ENCODE measurements around the gene GALNT12.

The GALNT12 gene

DNA sequence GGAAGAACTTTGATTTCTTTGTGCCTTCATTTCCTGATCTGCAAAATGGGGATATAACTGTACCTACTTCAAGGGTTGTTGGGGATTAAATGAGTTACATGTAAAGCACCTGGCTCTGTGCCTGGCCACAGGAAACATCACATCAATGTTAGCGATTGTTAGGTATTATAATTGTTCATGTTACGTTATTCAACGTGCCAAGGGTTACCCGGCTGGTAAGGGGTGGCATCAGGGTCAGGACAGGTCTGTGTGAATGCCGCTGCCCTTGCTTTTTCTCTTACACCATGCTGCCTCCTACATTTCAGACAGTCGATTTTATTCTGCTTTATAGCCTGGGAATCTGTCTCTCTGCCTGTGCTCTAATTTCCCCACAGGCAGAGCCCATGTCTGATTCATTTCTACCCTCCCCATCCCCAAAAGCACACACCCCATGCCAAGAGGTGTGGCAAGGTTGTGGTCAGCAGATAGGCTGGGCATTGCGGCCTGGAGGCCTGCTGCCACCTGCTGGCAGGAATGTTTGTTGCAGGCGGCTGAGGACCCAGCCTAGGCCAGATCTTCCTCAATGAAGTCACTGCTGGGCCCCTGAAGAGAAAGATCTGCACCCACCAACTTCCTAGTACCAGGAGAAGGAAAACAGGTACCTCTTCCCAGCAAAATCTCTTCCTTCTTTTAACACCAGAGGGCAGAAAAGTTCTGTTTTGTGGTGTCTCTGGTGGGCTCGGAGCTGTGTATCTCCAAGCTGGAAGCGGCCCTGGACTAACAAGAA lies 16.4 kb upstream of the GALNT12 start (continued):
- TF ChIP-seq ZNF274 (IDR thresholded peaks at IDR 0.05; ENCODE audit: low read length) (no peak), ZNF274 (tag by site-specific recombination; IDR thresholded peaks at IDR 0.05; ENCODE audit: borderline replicate concordance) (no peak), ZNF354C (tag by site-specific recombination; IDR thresholded peaks at IDR 0.05; ENCODE audit: borderline replicate concordance, low read depth) (no peak), ZEB2 (tag by site-specific recombination; IDR thresholded peaks at IDR 0.05) (no peak), ZNF544 (tag by site-specific recombination; IDR thresholded peaks at IDR 0.05) (no peak), ZNF629 (tag by site-specific recombination; IDR thresholded peaks at IDR 0.05) (peak; percentile 73; the same call in 1 of the 2 replicates), ZNF341 (tag by site-specific recombination; IDR thresholded peaks at IDR 0.05; ENCODE audit: low read depth) (no peak), KLF10 (tag by site-specific recombination; IDR thresholded peaks at IDR 0.05) (peak; percentile 96), ZFP69B (tag by site-specific recombination; IDR thresholded peaks at IDR 0.05) (peak; percentile 66; the same call in 1 of the 2 replicates), ZNF324 (tag by site-specific recombination; IDR thresholded peaks at IDR 0.05) (0 out of 2 replicates have a peak, but pooled peaks have one; percentile 42), KLF8 (tag by site-specific recombination; IDR thresholded peaks at IDR 0.05) (peak; percentile 59; the same call in 1 of the 2 replicates), ZNF654 (tag by site-specific recombination; IDR thresholded peaks at IDR 0.05; ENCODE audit: low read depth) (peak; percentile 43), ZBTB7A (tag by site-specific recombination; IDR thresholded peaks at IDR 0.05; ENCODE audit: low read depth) (no peak), ZNF747 (tag by site-specific recombination; IDR thresholded peaks at IDR 0.05) (no peak), KLF9 (tag by site-specific recombination; IDR thresholded peaks at IDR 0.05; ENCODE audit: low read depth) (peak; percentile 71), SCRT2 (tag by site-specific recombination; IDR thresholded peaks at IDR 0.05) (no peak), ZNF157 (tag by site-specific recombination; IDR thresholded peaks at IDR 0.05) (no peak)
- TF ChIP-seq, protein P1, sequence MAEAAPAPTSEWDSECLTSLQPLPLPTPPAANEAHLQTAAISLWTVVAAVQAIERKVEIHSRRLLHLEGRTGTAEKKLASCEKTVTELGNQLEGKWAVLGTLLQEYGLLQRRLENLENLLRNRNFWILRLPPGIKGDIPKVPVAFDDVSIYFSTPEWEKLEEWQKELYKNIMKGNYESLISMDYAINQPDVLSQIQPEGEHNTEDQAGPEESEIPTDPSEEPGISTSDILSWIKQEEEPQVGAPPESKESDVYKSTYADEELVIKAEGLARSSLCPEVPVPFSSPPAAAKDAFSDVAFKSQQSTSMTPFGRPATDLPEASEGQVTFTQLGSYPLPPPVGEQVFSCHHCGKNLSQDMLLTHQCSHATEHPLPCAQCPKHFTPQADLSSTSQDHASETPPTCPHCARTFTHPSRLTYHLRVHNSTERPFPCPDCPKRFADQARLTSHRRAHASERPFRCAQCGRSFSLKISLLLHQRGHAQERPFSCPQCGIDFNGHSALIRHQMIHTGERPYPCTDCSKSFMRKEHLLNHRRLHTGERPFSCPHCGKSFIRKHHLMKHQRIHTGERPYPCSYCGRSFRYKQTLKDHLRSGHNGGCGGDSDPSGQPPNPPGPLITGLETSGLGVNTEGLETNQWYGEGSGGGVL (tag by site-specific recombination; IDR thresholded peaks at IDR 0.05): no peak
- TF ChIP-seq, protein P2, sequence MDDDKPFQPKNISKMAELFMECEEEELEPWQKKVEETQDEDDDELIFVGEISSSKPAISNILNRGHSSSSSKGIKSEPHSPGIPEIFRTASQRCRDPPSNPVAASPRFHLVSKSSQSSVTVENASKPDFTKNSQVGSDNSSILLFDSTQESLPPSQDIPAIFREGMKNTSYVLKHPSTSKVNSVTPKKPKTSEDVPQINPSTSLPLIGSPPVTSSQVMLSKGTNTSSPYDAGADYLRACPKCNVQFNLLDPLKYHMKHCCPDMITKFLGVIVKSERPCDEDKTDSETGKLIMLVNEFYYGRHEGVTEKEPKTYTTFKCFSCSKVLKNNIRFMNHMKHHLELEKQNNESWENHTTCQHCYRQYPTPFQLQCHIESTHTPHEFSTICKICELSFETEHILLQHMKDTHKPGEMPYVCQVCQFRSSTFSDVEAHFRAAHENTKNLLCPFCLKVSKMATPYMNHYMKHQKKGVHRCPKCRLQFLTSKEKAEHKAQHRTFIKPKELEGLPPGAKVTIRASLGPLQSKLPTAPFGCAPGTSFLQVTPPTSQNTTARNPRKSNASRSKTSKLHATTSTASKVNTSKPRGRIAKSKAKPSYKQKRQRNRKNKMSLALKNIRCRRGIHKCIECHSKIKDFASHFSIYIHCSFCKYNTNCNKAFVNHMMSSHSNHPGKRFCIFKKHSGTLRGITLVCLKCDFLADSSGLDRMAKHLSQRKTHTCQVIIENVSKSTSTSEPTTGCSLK (tag by site-specific recombination; IDR thresholded peaks at IDR 0.05): no peak
- TF ChIP-seq, protein P3, sequence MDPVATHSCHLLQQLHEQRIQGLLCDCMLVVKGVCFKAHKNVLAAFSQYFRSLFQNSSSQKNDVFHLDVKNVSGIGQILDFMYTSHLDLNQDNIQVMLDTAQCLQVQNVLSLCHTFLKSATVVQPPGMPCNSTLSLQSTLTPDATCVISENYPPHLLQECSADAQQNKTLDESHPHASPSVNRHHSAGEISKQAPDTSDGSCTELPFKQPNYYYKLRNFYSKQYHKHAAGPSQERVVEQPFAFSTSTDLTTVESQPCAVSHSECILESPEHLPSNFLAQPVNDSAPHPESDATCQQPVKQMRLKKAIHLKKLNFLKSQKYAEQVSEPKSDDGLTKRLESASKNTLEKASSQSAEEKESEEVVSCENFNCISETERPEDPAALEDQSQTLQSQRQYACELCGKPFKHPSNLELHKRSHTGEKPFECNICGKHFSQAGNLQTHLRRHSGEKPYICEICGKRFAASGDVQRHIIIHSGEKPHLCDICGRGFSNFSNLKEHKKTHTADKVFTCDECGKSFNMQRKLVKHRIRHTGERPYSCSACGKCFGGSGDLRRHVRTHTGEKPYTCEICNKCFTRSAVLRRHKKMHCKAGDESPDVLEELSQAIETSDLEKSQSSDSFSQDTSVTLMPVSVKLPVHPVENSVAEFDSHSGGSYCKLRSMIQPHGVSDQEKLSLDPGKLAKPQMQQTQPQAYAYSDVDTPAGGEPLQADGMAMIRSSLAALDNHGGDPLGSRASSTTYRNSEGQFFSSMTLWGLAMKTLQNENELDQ (tag by site-specific recombination; IDR thresholded peaks at IDR 0.05; ENCODE audit: low read depth): no peak
- TF ChIP-seq, protein P4, sequence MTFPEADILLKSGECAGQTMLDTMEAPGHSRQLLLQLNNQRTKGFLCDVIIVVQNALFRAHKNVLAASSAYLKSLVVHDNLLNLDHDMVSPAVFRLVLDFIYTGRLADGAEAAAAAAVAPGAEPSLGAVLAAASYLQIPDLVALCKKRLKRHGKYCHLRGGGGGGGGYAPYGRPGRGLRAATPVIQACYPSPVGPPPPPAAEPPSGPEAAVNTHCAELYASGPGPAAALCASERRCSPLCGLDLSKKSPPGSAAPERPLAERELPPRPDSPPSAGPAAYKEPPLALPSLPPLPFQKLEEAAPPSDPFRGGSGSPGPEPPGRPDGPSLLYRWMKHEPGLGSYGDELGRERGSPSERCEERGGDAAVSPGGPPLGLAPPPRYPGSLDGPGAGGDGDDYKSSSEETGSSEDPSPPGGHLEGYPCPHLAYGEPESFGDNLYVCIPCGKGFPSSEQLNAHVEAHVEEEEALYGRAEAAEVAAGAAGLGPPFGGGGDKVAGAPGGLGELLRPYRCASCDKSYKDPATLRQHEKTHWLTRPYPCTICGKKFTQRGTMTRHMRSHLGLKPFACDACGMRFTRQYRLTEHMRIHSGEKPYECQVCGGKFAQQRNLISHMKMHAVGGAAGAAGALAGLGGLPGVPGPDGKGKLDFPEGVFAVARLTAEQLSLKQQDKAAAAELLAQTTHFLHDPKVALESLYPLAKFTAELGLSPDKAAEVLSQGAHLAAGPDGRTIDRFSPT (tag by site-specific recombination; IDR thresholded peaks at IDR 0.05): peak; percentile 85
- TF ChIP-seq, protein P5, sequence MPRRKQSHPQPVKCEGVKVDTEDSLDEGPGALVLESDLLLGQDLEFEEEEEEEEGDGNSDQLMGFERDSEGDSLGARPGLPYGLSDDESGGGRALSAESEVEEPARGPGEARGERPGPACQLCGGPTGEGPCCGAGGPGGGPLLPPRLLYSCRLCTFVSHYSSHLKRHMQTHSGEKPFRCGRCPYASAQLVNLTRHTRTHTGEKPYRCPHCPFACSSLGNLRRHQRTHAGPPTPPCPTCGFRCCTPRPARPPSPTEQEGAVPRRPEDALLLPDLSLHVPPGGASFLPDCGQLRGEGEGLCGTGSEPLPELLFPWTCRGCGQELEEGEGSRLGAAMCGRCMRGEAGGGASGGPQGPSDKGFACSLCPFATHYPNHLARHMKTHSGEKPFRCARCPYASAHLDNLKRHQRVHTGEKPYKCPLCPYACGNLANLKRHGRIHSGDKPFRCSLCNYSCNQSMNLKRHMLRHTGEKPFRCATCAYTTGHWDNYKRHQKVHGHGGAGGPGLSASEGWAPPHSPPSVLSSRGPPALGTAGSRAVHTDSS (tag by site-specific recombination; IDR thresholded peaks at IDR 0.05): no peak
- TF ChIP-seq, protein P6, sequence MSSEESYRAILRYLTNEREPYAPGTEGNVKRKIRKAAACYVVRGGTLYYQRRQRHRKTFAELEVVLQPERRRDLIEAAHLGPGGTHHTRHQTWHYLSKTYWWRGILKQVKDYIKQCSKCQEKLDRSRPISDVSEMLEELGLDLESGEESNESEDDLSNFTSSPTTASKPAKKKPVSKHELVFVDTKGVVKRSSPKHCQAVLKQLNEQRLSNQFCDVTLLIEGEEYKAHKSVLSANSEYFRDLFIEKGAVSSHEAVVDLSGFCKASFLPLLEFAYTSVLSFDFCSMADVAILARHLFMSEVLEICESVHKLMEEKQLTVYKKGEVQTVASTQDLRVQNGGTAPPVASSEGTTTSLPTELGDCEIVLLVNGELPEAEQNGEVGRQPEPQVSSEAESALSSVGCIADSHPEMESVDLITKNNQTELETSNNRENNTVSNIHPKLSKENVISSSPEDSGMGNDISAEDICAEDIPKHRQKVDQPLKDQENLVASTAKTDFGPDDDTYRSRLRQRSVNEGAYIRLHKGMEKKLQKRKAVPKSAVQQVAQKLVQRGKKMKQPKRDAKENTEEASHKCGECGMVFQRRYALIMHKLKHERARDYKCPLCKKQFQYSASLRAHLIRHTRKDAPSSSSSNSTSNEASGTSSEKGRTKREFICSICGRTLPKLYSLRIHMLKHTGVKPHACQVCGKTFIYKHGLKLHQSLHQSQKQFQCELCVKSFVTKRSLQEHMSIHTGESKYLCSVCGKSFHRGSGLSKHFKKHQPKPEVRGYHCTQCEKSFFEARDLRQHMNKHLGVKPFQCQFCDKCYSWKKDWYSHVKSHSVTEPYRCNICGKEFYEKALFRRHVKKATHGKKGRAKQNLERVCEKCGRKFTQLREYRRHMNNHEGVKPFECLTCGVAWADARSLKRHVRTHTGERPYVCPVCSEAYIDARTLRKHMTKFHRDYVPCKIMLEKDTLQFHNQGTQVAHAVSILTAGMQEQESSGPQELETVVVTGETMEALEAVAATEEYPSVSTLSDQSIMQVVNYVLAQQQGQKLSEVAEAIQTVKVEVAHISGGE (tag by site-specific recombination; conservative IDR thresholded peaks at IDR 0.05; ENCODE audit: low read depth): no peak
- TF ChIP-seq, protein P7, sequence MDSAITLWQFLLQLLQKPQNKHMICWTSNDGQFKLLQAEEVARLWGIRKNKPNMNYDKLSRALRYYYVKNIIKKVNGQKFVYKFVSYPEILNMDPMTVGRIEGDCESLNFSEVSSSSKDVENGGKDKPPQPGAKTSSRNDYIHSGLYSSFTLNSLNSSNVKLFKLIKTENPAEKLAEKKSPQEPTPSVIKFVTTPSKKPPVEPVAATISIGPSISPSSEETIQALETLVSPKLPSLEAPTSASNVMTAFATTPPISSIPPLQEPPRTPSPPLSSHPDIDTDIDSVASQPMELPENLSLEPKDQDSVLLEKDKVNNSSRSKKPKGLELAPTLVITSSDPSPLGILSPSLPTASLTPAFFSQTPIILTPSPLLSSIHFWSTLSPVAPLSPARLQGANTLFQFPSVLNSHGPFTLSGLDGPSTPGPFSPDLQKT (IDR thresholded peaks at IDR 0.05; ENCODE audit: borderline replicate concordance, low read depth, low read length): no peak

Measured in HEK293 (cell line).